SU-DHL-6 (cell line): ENCODE data around the gene DMD.

Source experiments
- H2AFZ ChIP-seq: fragments of 200-600 bp; sonication (generic); 2 replicates; pipeline ENCODE4 v1.6.1; 2014; ENCODE audit warnings: low read depth, mild to moderate bottlenecking, moderate library complexity, mixed read lengths, antibody characterized with exemption, low read length; ENCODE audit not compliant: severe bottlenecking
- H3F3A ChIP-seq: fragments of 200-600 bp; shearing (Covaris generic); 2 replicates; pipeline ENCODE4 v1.6.0; 2016; ENCODE audit warnings: antibody characterized with exemption, mild to moderate bottlenecking; ENCODE audit not compliant: insufficient read depth
- H3K27ac ChIP-seq: fragments of 200-600 bp; sonication (generic); 2 replicates; pipeline ENCODE4 v1.5.1; 2016; ENCODE audit warnings: low read depth, mild to moderate bottlenecking, low read length, moderate library complexity, mixed read lengths
- H3K27me3 ChIP-seq: fragments of 200-600 bp; sonication (generic), shearing (Covaris generic); 2 replicates; pipeline ENCODE4 v1.6.0; 2014; ENCODE audit warnings: mild to moderate bottlenecking, low read length
- H3K36me3 ChIP-seq: fragments of 200-600 bp; sonication (generic); 2 replicates; pipeline ENCODE4 v1.6.1; 2014; ENCODE audit warnings: mild to moderate bottlenecking, low read length, mixed read lengths
- H3K4me2 ChIP-seq: fragments of 300-600, 200-600 bp; shearing (Covaris generic), sonication (generic); 2 replicates; pipeline ENCODE4 v1.6.0; 2014; ENCODE audit warnings: low read length, low read depth, mild to moderate bottlenecking; ENCODE audit not compliant: poor library complexity, severe bottlenecking
- H3K4me3 ChIP-seq: fragments of 200-600 bp; sonication (generic); 2 replicates; pipeline ENCODE4 v1.5.1; 2014; ENCODE audit warnings: antibody characterized with exemption, low read length, mild to moderate bottlenecking, mixed read lengths; ENCODE audit not compliant: insufficient read depth, poor library complexity, severe bottlenecking
- H3K79me2 ChIP-seq: fragments of 200-600 bp; sonication (generic); 2 replicates; pipeline ENCODE4 v1.6.1; 2014; ENCODE audit warnings: mild to moderate bottlenecking, low read length, moderate library complexity; ENCODE audit not compliant: insufficient read depth
- H3K9ac ChIP-seq: fragments of 200-600 bp; sonication (generic); 2 replicates; pipeline ENCODE4 v1.7.0; 2014; ENCODE audit warnings: mild to moderate bottlenecking, low read length
- H3K9me2 ChIP-seq: fragments of 200-600 bp; sonication (generic); replicated peaks from 2 replicates; pipeline ENCODE4 v1.6.1; 2014; ENCODE audit warnings: low read length; ENCODE audit not compliant: insufficient read depth
- H3K9me3 ChIP-seq: fragments of 200-600 bp; sonication (generic); 2 replicates; pipeline ENCODE4 v1.6.1; 2014; ENCODE audit warnings: low read length, mixed read lengths; ENCODE audit not compliant: insufficient read depth
- H4K20me1 ChIP-seq: fragments of 200-600 bp; sonication (generic); 2 replicates; pipeline ENCODE4 v1.6.1; 2014; ENCODE audit warnings: low read depth, mild to moderate bottlenecking, antibody characterized with exemption, low read length, moderate library complexity, mixed read lengths
- CTCF ChIP-seq: fragments of 200-600 bp; sonication (generic); IDR thresholded peaks from one replicate; pipeline ENCODE4 v1.5.1; 2017; ENCODE audit warnings: antibody characterized with exemption, mild to moderate bottlenecking, low read length, moderate library complexity; ENCODE audit not compliant: insufficient read depth, poor library complexity, severe bottlenecking
- EZH2phosphoT487 ChIP-seq: fragments of 200-600 bp; sonication (generic), shearing (Covaris generic); conservative IDR thresholded peaks from 2 replicates; pipeline ENCODE4 v1.6.1; 2018; ENCODE audit warnings: mild to moderate bottlenecking, antibody characterized with exemption, low read length, moderate library complexity, mixed read lengths

DMD gene

DNA sequence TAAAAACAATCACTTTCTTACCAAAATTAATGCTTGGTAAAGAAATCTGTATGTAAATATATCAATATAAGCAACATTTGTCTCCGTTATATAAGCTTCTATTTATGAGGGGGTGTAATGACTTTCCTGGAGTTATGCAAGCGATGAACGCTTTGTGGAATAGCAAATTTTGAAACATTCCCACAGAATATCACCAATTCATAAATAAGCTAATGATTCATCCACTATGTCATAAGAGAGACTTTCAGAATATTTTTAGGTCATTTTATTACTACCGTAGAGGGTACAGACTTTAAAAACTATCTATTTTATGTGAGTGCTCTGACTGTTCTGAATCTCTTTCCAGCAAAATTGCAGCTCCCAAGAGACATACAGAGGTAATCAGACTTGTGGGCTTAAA, 1960.0 kb downstream of the DMD start:
- H2AFZ ChIP-seq: no peak overlapping the region

GRCh38 chrX:31245714-31246113, 1965.6 kb downstream of the DMD start:
- H2AFZ ChIP-seq: no peak overlapping the region
- no peaks in the 10 kb centered on the region for H4K20me1 ChIP-seq
- H3K36me3 ChIP-seq: no peaks in the 10 kb centered on the region
- H3K27ac ChIP-seq: peak overlapping the region; percentile 12; the same call in 1 of the 2 replicates
- peaks cover 13% of the 10 kb centered on the region; the same call in 1 of the 2 replicates for H3F3A ChIP-seq
- no peaks in the 10 kb centered on the region for H3K9me3 ChIP-seq
- H3K4me3 ChIP-seq: no peak overlapping the region
- H3K4me2 ChIP-seq: no peak overlapping the region
- TF ChIP-seq EZH2phosphoT487 (no peak), CTCF (no peak)
- H3K9me2 ChIP-seq: no peaks in the 10 kb centered on the region
- no peak overlapping the region for H3K9ac ChIP-seq
- peaks cover 27% of the 10 kb centered on the region for H3K79me2 ChIP-seq
- H3K27me3 ChIP-seq: no peaks in the 10 kb centered on the region

More for the DNA sequence above, 1960.0 kb downstream of the DMD start:
- Histone ChIP-seq H3K36me3 (no peaks in the 10 kb centered on the region), H3K9me3 (no peaks in the 10 kb centered on the region), H3K79me2 (peaks cover 14% of the 10 kb centered on the region), H3F3A (no peaks in the 10 kb centered on the region), H3K27me3 (no peaks in the 10 kb centered on the region), H3K9me2 (no peaks in the 10 kb centered on the region), H3K9ac (no peak overlapping the region), H4K20me1 (no peaks in the 10 kb centered on the region), H3K27ac (no peak overlapping the region), H3K4me3 (no peak overlapping the region), H3K4me2 (no peak overlapping the region)
- no peak for TF ChIP-seq CTCF
- TF ChIP-seq EZH2phosphoT487: no peak

GRCh38 chrX:31243804-31244203, 1967.5 kb downstream of the DMD start:
- Histone ChIP-seq H3K4me3 (no peak overlapping the region), H3K27ac (peak overlapping the region; percentile 69), H3K9ac (no peak overlapping the region), H3K36me3 (no peaks in the 10 kb centered on the region), H2AFZ (no peak overlapping the region), H3K27me3 (no peaks in the 10 kb centered on the region), H4K20me1 (no peaks in the 10 kb centered on the region), H3F3A (peaks cover 13% of the 10 kb centered on the region; the same call in 1 of the 2 replicates), H3K9me3 (no peaks in the 10 kb centered on the region), H3K79me2 (peaks cover 27% of the 10 kb centered on the region), H3K9me2 (no peaks in the 10 kb centered on the region), H3K4me2 (peak overlapping the region; percentile 57)
- TF ChIP-seq EZH2phosphoT487: no peak
- TF ChIP-seq CTCF: no peak

GRCh38 chrX:31240982-31241381, 1970.4 kb downstream of the DMD start:
- no peaks in the 10 kb centered on the region for H3K9me3 ChIP-seq
- no peaks in the 10 kb centered on the region for H3K9me2 ChIP-seq
- peak overlapping the region; percentile 62 for H3K4me2 ChIP-seq
- H3K27ac ChIP-seq: peak overlapping the region; percentile 99
- no peak overlapping the region for H2AFZ ChIP-seq
- no peaks in the 10 kb centered on the region for H3K27me3 ChIP-seq
- no peaks in the 10 kb centered on the region for H4K20me1 ChIP-seq
- peak overlapping the region; percentile 30 for H3K4me3 ChIP-seq
- H3K36me3 ChIP-seq: no peaks in the 10 kb centered on the region
- peak overlapping the region; percentile 38 for H3K9ac ChIP-seq
- H3F3A ChIP-seq: peaks cover 34% of the 10 kb centered on the region
- peaks cover 27% of the 10 kb centered on the region for H3K79me2 ChIP-seq
- TF ChIP-seq EZH2phosphoT487 (no peak), CTCF (no peak)
